Retinal pigment epithelial cell (primary cell): ENCODE data around the gene RIC3.

Source experiments
- DNase-seq: peaks from one replicate; pipeline ENCODE4 v3.0.0-alpha.2; 2010; ENCODE audit warnings: low read depth
- H3K4me3 ChIP-seq: 2 replicates; pipeline ENCODE4 v1.5.1; 2011; ENCODE audit warnings: mild to moderate bottlenecking, low read length, control low read depth, moderate library complexity
- CTCF ChIP-seq: conservative IDR thresholded peaks from 2 replicates; pipeline ENCODE4 v1.5.1; 2011; ENCODE audit warnings: low read depth, low read length, control low read depth, inconsistent platforms

Gene RIC3

DNA sequence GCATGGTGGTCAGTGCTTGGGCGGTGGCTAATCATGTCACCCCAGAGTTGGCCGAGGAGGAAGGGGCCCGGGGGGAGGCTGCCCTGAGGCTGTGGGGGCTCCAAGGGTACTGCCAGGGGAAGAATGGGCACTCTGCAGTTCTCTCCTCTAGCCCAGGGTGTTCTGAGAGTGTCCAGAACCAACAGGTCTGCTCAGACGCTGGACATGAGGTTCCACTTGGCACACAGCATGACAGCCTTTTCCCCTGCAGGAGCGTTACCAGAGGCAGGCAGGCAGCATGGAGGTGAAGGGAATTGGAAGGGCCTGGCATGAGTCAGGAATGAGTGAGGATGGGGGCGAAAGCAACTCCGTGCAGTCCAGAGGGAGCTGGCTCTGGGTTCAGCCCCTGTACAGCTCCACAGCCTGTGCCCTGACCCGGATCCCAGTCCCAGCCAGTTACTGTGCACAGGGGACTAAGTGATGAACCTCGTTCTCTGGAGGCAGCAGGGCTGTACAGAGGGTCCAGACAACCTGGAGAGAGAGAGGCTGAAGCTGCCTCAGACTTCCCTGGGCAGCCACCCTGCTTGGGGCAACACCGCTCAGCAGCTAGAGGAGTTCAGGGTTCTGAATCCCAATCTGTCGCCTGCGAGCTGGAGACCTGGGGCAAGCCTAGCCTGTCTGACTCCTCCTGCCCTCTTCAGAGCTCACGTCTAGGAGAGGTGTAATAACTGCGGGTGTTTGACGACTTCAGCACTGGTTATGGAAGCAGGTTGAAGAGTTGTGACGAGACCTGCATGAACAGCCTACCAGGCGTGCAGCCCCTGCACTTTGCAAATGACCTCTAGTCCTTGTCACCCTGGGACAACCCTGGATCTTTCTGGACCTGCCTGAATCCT lies 102.6 kb downstream of the RIC3 start:
- no peak overlapping the region for H3K4me3 ChIP-seq
- no peak for TF ChIP-seq CTCF
- DNase-seq = no peak

DNA sequence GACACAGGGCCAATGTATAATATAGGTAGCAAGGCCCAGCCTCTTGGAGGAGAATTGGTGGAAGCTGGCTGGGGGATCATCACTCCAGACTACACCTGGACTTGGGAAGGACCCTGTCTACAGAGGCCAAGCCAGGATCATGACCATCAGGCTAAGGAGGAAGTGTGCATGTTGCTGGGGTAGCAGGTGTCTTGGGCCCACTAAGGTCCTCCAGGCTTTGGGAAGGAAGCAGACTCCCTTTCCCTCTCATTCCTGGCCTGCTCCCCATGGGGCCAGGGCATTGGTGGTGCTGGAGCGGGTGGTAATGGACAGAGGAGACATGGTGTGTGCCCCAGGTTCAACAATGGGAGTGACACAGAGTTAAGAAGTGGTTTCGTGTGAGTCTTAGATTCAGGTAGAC lies 103.8 kb downstream of the RIC3 start:
- no peak for DNase-seq
- no peak for TF ChIP-seq CTCF
- no peak overlapping the region for H3K4me3 ChIP-seq

DNA sequence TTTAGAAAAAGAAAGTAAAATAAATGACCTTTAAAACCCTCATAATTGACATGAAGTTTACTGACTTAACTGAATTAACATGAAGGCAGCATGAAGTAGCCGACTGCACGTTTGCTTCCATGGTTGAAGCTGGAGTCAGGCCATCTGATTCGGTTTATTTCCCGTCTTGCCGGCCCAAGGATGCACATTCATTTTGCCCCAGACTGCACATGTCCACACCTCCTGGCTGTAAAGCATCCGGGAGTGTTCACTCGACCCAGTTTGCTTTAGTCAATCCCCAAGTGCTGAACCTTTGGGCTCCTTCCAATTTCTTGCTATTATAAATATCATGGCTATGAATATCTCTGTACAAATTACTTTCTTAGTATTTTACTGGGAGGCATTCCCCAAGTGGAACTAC lies 105.5 kb downstream of the RIC3 start:
- DNase-seq = no peak
- no peak for TF ChIP-seq CTCF
- H3K4me3 ChIP-seq = no peak overlapping the region

DNA sequence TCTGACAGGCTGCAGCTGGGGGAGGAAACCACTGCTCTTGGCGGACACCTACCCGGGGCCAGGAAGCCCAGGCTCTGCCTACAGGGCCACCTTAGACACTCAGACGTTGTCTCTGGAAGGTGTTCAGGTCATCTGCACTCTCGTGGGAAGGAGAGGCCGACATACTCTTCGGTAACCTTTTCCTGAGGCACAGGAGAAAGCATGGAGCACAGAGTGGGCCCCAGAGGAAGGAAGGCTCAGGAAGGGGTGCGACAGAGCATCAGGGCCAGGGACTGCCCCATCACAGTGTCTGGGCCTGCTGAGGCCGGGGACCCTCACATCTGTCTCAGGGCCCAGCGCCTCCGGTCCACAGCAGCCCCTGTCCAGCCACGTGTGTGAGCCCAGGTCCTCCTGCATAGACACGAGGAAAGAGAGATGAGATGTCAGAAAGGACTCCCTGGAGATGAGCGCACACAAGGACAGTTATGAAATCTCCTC lies 106.0 kb downstream of the RIC3 start:
- no peak overlapping the region for H3K4me3 ChIP-seq
- DNase-seq = no peak
- TF ChIP-seq CTCF = no peak

- no peak for DNase-seq
- no peak overlapping the region for H3K4me3 ChIP-seq
- no peak for TF ChIP-seq CTCF
Measured at GRCh38 chr11:8061555-8062428, 107.0 kb downstream of the RIC3 start.

GRCh38 chr11:8060801-8061554 lies 107.8 kb downstream of the RIC3 start:
- no peak for DNase-seq
- no peak overlapping the region for H3K4me3 ChIP-seq
- TF ChIP-seq CTCF = no peak
